Hypothalamus (tissue), 51 donors: ENCODE data around the gene PDZD4.

ENCODE experiments used
- DNase-seq, 51 donors: peaks; one replicate each; lab custom pipeline; 2025; lab: John Stamatoyannopoulos, UW

Gene PDZD4

GRCh38 chrX:153774576-153775292 is 55.6 kb downstream of the PDZD4 start:
- no peak for DNase-seq

GRCh38 chrX:153773741-153774575 is 56.4 kb downstream of the PDZD4 start:
- no peak for DNase-seq

GRCh38 chrX:153773218-153773611 is 57.1 kb downstream of the PDZD4 start:
- no peak for DNase-seq

- DNase-seq, result no peak
These were observed 57.8 kb downstream of the PDZD4 start for GRCh38 chrX:153772316-153773217.

- DNase-seq, result no peak
These were observed 58.7 kb downstream of the PDZD4 start for GRCh38 chrX:153771415-153772315.

GRCh38 chrX:153770601-153771414 is 59.5 kb downstream of the PDZD4 start:
- no peak for DNase-seq

GRCh38 chrX:153769865-153770600 is 60.3 kb downstream of the PDZD4 start:
- peak in 2 of 51 donors; percentile 11 to 19 for DNase-seq

- DNase-seq, result no peak
These were observed 61.0 kb downstream of the PDZD4 start for GRCh38 chrX:153769158-153769864.

GRCh38 chrX:153768311-153769157 is 61.8 kb downstream of the PDZD4 start:
- DNase-seq, result no peak

GRCh38 chrX:153767674-153768055 is 62.7 kb downstream of the PDZD4 start:
- no peak for DNase-seq

GRCh38 chrX:153766871-153767673 is 63.3 kb downstream of the PDZD4 start:
- peak in 1 of 51 donors; percentile 33 for DNase-seq

- DNase-seq, result peak in 29 of 51 donors; percentile 9 to 68 (median 40)
These were observed 64.1 kb downstream of the PDZD4 start for GRCh38 chrX:153766098-153766817.

GRCh38 chrX:153765138-153766079 is 64.9 kb downstream of the PDZD4 start:
- DNase-seq, result peak in 49 of 51 donors; percentile 22 to 97 (median 82)

GRCh38 chrX:153764786-153765137 is 65.6 kb downstream of the PDZD4 start:
- DNase-seq, result peak in 3 of 51 donors; percentile 47 to 73 (median 71)
